Fibroblast of skin of right quadriceps (primary cell): ENCODE measurements around the gene PIK3IP1.

ENCODE experiments used
- DNase-seq: peaks from one replicate; pipeline ENCODE4 v3.0.0-alpha.2; 2013

PIK3IP1 gene

DNA sequence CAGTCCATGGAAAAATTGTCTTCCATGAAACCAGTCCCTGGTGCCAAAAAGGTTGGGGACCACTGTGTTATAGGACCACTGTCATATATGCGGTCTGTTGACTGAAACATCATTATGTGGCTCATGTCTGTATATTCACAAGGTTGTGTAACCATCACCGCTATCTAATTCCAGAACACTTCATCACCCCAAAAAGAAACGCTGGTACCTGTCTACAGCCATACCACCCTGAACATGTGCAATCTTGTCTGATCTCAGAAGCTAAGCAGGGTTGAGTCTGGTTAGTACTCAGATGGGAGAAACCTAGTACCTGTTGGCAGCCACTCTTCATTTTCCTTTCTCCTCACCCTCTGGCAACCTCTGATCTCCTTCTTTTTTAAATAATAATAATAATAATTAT is 12.9 kb upstream of the PIK3IP1 start:
- no peak for DNase-seq

GRCh38 chr22:31302537-31302936 is 10.2 kb upstream of the PIK3IP1 start:
- no peak for DNase-seq

DNA sequence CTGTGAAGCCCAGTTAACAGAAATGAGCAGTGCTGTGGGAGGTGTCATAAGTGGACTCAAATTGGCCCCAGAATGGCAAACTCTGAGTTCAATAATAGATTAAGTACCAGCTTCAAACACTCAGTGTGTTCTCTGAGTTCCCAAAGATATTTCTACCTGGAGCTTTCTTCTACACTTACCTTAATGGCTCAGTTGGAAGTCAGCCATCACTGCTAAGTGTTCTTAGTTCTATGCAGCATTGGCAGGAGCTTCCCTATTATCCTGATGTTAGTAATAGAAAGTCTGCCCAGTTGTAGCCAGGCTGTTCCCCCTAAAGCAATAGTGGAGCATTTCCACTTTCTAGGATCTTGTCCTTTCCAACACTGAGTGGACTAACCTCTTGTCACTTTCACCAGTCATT is 9.7 kb upstream of the PIK3IP1 start:
- no peak for DNase-seq

GRCh38 chr22:31300896-31301295 is 8.6 kb upstream of the PIK3IP1 start:
- DNase-seq = no peak

DNA sequence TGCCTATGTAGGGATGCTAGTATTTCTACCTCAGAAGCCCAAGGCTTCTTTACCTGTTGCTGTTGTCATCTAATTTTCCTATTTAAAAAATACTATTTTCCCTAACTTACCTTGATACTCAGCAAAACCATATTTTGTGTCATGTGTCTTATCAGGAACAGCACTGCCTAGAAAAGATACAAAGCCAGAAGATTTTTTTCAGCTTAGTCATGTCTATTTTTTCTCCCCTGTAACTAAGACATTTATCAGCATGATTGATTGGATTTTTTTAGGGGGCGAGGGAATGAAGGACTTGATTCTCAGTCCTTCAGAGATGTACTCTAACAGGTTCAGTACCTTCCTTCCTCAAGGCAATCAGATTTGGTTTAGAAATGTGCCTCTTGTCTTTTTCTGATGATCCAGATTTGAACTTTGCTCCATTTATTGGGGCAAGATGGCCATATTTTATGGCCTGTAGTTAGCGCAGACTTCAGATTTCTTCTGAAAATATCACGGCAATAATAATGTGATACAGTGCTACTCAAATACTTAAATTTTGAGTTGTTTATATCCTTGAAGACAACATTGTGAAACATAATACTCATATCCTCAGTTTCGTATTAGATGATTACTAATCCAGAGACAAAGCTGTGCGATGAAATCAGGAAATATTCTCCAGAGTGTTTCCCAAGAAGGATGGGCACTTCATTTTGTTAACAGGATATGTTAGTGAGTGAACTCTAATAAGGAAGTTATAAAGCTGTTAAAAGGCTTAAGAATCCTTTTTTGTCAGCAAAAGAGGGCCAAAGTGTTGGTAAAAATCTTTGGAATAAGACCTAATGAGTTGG is 3.8 kb upstream of the PIK3IP1 start:
- peak; percentile 47 for DNase-seq

GRCh38 chr22:31295360-31295759 is 3.1 kb upstream of the PIK3IP1 start:
- DNase-seq = no peak

GRCh38 chr22:31291481-31292235 is 630 bp downstream of the PIK3IP1 start:
- DNase-seq = peak; percentile 9

DNA sequence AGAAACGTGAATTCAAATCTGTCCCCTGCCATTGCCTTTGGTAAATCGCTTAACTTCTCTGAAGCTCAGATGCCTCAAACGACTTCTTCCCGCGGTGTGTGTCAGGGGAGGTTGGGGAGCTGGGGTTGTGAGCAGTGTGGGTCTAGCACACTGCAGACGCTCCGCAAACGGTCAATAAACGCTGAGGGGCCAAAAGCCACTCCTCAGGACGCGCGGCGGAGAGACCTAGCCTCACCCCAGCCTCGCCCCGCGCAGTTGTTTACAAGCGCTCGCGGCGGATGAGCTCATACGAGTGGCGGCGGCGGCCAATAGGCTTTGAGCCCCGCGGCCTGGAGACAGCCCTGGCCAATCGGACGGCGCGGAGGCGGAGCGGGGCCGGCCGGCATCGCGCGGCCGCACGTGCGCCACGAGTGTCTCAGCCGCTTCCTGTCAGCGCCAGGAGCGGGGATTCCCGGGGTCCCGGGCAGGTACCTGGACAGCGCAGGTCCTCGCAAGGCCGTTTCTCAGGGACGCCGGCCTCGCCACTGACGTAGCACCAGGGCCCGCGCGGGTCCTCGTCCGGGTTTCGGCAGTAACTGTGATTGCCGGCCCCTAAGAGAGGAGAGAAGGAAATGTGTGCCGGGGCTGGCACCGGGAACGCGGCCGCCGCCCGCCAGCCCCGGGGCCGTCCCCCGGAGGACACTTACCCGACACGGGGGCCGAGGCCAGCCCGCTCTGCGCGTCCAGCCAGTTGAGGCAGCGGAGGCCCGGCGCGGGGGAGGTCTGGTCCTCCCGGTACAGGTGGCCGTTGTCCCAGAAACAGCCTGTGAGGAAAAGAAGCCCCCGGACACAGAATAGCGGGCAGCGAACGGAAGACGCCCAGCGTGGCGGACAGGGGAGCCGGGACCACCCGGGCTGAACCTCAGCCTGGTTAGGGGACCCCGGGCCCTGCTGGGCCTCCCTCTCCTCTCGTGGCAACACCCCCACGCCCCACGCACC is 1.5 kb downstream of the PIK3IP1 start:
- peak; percentile 87 for DNase-seq

DNA sequence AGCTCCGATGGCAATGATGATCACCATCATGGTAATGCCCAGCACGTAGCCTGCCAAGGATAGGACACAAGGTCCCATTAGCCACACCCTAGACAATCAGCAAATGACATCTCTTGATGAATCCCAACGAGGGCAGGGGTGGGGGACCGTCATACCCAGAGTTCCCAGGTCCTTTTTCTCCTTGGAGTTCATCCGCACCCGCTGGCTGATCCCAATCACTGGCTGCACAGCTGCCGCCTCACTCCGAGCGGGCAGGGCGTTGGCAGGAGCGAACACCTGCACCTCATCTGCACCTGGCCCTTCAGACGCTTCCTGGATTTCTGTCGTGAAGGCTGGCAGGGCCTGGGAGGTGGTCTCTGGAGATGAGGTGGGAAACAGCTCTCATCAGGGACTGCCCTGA is 2.9 kb downstream of the PIK3IP1 start:
- no peak for DNase-seq

- no peak for DNase-seq
Observed at GRCh38 chr22:31288496-31289240, 3.6 kb downstream of the PIK3IP1 start.

- DNase-seq = no peak
Observed at GRCh38 chr22:31287818-31288495, 4.3 kb downstream of the PIK3IP1 start.

DNA sequence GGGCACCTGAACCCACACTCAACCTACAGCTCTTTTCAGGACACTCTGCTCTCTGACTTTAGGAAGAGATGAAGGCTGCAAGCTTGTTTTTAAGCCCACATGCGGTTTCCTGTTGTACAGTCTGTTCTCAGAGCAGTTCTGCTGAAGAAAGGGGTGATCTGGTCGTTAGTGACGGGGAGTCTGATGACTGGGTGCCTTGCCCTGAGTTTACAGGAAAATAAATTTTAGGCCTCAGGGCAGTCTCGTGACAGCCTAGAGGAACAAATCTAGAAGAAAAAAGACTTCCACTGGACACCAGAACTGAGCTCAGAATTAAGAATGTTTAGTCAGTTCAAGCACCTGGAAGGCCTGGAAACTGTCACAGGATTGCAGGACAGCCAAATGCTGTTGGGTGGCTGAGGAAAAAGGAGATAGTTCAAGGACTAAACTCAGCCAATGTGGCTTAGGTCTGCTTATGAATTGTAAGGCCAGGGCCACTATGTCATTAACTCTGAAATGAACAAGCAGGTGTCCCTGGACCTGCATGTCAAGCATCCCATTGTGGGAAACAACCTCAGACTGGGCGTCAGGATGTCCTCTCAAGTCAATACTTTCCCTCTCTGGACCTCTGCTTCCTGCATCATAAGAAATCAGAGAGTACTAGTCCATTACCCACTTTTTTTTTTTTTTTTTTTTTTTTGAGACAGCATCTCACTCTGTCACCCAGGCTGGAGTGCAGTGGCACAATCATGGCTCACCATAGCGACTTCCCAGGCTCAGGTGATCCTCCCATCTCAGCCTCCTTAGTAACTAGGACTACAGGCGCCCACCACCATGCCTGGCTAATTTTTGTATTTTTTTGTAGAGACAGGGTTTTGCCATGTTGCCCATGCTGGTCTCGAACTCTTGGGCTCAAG is 5.7 kb downstream of the PIK3IP1 start:
- DNase-seq = no peak

- no peak for DNase-seq
Observed at GRCh38 chr22:31284281-31285155, 7.8 kb downstream of the PIK3IP1 start.

- no peak for DNase-seq
Observed at GRCh38 chr22:31282748-31283468, 9.4 kb downstream of the PIK3IP1 start.

DNA sequence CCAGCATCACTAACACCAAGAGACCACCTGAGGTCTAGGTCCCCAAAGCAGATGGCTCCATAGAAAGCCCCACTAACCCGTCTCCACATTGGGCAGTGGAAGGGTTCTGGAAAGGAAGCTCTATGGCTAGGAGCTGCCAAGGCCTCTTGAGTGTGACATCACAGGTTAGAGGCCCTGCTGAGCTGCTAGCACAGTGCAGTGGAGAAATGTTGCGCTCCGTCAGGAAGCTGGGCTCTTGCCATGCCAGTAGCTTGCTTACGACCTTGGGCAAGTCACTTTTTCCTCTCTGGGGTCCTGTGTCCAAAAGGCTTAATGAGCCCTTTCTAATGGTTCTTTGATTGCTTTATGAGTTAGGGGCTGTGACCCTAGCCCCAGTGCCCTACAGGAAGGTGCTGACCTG is 10.6 kb downstream of the PIK3IP1 start:
- no peak for DNase-seq

DNA sequence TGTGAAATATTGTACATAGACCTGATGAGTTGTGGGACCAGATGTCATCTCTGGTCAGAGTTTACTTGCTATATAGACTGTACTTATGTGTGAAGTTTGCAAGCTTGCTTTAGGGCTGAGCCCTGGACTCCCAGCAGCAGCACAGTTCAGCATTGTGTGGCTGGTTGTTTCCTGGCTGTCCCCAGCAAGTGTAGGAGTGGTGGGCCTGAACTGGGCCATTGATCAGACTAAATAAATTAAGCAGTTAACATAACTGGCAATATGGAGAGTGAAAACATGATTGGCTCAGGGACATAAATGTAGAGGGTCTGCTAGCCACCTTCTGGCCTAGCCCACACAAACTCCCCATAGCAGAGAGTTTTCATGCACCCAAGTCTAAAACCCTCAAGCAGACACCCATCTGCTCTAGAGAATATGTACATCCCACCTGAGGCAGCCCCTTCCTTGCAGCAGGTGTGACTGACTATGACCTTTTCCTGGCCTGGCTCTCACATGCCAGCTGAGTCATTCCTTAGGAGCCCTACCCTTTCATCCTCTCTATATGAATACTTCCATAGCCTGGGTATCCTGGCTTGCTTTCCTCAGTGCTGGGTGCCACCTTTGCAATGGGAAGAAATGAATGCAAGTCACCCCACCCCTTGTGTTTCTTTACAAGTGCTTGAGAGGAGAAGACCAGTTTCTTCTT is 12.3 kb downstream of the PIK3IP1 start:
- no peak for DNase-seq

GRCh38 chr22:31279327-31279669 is 13.0 kb downstream of the PIK3IP1 start:
- DNase-seq = no peak

- DNase-seq = no peak
Observed at GRCh38 chr22:31278626-31279326, 13.5 kb downstream of the PIK3IP1 start.
